Measurements from ENCODE around the gene C10orf62. TPM values are rescaled to one million over a fixed set of nuclear protein-coding genes. Genes with fewer than 3 reads are reported as not detected.

C10orf62 gene
- total RNA-seq, 1 donor from 2014 or later, result 0.12 TPM

- TF ChIP-seq CTCF (conservative IDR thresholded peaks at IDR 0.05; ENCODE audit: low read depth, low read length), result no peak
- H3K4me3 ChIP-seq (ENCODE audit: low read depth, low read length), result no peak overlapping the region
- DNase-seq (ENCODE audit: low read depth), result no peak
These were observed 11.8 kb upstream of the C10orf62 start for GRCh38 chr10:97577701-97578100.

- H3K4me3 ChIP-seq (ENCODE audit: low read depth, low read length), result no peak overlapping the region
- no peak for TF ChIP-seq CTCF (conservative IDR thresholded peaks at IDR 0.05; ENCODE audit: low read depth, low read length)
- DNase-seq (ENCODE audit: low read depth), result no peak
These were observed 11.2 kb upstream of the C10orf62 start for GRCh38 chr10:97578171-97578844.

GRCh38 chr10:97580421-97581367, 8.8 kb upstream of the C10orf62 start:
- no peak overlapping the region for H3K4me3 ChIP-seq (ENCODE audit: low read depth, low read length)
- no peak for DNase-seq (ENCODE audit: low read depth)
- no peak for TF ChIP-seq CTCF (conservative IDR thresholded peaks at IDR 0.05; ENCODE audit: low read depth, low read length)

DNA sequence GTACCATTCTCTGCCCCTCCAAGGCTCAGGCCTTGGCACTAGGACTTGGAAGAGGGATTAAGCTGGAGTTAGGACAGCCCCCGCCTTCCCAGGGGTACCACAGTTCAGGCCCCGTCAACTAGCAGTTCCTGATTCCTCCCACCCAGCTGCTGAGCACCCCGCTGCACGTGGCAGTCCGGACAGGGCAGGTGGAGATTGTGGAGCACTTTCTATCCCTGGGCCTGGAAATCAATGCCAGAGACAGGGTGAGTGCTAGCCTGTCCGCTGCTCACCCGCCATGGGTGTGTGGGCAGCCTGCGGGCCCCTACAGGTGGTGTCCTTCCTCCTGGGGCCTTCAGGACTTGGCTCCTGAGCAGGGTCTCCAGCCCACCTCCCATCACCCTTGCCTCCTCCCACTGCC, 7.4 kb upstream of the C10orf62 start:
- no peak for DNase-seq (ENCODE audit: low read depth)
- TF ChIP-seq CTCF (conservative IDR thresholded peaks at IDR 0.05; ENCODE audit: low read depth, low read length), result no peak
- no peak overlapping the region for H3K4me3 ChIP-seq (ENCODE audit: low read depth, low read length)

DNA sequence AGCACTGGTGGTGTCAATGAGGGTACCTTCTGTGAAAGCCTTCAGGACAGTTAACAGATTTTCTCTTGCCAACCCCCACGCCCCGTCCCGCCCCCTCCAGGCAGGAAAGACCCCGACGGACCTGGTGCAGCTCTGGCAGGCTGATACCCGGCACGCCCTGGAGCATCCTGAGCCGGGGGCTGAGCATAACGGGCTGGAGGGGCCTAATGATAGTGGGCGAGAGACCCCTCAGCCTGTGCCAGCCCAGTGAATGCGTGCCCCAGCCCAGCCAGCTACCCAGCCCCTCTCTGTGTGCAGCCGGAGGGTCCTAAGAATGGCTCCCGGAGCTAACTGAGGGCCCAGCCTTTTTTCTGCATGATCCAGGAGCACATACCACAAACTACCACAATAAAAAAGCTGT, 6.0 kb upstream of the C10orf62 start:
- H3K4me3 ChIP-seq (ENCODE audit: low read depth, low read length), result no peak overlapping the region
- no peak for DNase-seq (ENCODE audit: low read depth)
- TF ChIP-seq CTCF (conservative IDR thresholded peaks at IDR 0.05; ENCODE audit: low read depth, low read length), result no peak

GRCh38 chr10:97584060-97584797, 5.3 kb upstream of the C10orf62 start, which contains the start of gene HOGA1:
HOGA1 (plus strand) TSS chr10:97584389; CDS start chr10:97584704, 315 bp downstream.
- no peak for TF ChIP-seq CTCF (conservative IDR thresholded peaks at IDR 0.05; ENCODE audit: low read depth, low read length)
- DNase-seq (ENCODE audit: low read depth), result peak; percentile 87
- H3K4me3 ChIP-seq (ENCODE audit: low read depth, low read length), result peak within 1 kb of the TSS; percentile 57

Data from epithelial cell of proximal tubule (primary cell).